Measurements from ENCODE around the gene FMNL3. TPM values are rescaled to one million over a fixed set of nuclear protein-coding genes. Genes with fewer than 3 reads are reported as not detected.

The FMNL3 gene
- total RNA-seq, 1 experiment from 2014 or later, result 12.1 TPM

DNA sequence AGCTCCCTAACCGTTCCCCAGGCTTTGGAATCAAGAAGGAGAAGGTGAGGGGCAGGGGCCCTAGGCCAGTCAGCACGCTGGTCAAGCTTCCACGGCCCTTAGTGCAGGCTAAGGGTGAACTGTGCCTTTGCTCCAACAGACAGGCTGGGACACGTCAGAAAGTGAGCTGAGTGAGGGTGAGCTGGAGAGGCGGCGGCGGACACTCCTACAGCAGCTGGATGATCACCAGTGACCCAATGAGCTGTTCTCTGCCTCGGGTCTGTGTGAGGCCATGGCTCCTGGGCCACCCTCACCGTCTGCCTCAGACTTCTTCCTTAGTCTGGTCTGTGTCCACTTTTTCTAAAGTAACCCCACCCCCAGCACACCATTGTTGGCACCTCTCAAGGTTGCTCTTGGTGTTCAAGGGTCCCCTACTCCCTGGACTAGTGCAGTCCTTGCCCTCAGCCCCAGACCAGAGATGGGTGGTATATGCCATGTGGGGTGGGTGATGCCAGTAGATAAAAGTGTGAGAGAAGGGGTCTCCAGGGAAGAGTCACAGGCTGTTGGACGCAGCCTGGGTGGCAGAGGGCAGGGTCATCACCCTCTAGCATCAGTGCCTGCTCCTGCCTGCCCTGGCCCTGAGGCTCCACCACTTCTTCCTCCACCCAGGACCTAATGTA is 63.1 kb downstream of the FMNL3 start:
- in situ Hi-C loops (cut with HindIII; ENCODE audit: low sequenced_read_pairs), result no loop called here
- DNase-seq (ENCODE audit: low spot score), result no peak

GRCh38 chr12:49643135-49643534 is 64.1 kb downstream of the FMNL3 start:
- in situ Hi-C loops (cut with HindIII; ENCODE audit: low sequenced_read_pairs), result no loop called here
- DNase-seq (ENCODE audit: low spot score), result no peak

GRCh38 chr12:49642370-49642802 is 64.8 kb downstream of the FMNL3 start:
- in situ Hi-C loops (cut with HindIII; ENCODE audit: low sequenced_read_pairs), result no loop called here
- DNase-seq (ENCODE audit: low spot score), result no peak

DNA sequence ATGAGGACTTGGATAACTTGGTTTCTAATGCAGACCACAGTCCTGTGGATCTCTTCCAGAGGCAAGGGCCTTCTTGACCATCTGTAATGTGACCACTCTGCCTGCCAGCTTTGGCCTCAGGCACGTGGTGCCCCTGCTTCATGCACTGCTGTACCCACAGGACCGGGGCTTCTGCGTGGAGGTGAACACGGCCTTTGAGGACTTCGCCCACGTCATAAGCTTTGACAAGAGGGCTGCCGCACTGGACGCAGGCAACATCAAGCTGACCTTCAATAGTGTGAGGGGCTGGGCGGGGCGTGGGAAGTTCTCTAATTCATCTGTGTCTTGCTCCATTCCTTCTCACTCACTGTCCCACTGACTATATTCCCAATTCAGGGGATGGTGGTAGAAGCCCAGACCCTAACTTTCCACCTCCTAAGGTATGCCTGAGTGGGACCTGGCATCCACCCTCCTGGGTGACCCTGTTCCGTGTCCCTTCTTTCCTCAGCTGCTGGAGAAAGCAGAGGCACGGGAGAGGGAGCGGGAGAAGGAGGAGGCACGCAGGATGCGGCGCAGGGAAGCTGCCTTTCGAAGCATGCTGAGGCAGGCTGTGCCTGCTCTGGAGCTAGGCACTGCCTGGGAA is 65.3 kb downstream of the FMNL3 start:
- in situ Hi-C loops (cut with HindIII; ENCODE audit: low sequenced_read_pairs), result no loop called here
- DNase-seq (ENCODE audit: low spot score), result no peak

DNA sequence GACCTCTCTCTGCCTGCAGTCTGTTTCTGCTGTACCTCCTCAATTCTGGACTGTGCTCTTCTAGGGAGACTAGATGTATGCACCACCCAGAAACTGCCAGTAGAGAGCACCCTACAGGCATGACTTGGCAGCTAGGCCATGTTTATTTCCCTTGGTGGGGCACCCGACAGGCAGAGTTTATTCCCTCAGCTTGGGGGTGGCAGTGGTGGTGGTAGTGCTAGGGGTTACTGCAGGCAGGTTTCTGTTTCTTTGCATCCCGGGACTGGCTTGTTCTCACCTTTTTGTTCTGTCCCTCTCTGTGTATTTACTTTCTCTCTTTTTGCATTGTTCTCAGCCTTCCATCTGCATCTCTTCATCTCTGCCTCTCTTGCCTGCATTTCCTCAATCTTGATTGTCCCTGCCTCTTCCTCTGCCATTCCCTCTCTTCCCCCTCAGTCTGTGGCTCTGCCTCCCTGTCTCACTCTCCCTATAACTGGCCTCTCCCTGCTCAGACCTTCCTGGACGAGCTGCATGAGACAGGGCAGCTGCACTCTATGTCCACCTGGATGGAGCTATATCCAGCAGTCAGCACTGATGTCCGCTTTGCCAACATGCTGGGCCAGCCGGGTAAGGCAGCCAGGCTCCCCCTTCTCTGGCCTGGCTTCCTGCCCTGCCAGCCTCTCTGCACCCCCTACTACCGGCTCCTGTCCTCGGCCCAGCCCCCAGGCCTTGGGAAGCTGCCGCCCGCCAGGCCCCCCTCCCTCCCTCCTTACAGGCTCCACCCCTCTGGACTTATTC is 70.0 kb downstream of the FMNL3 start:
- in situ Hi-C loops (cut with HindIII; ENCODE audit: low sequenced_read_pairs), result no loop called here
- peak; percentile 92 for DNase-seq (ENCODE audit: low spot score)

GRCh38 chr12:49636574-49636973 is 70.6 kb downstream of the FMNL3 start:
- in situ Hi-C loops (cut with HindIII; ENCODE audit: low sequenced_read_pairs), result no loop called here
- DNase-seq (ENCODE audit: low spot score), result no peak

DNA sequence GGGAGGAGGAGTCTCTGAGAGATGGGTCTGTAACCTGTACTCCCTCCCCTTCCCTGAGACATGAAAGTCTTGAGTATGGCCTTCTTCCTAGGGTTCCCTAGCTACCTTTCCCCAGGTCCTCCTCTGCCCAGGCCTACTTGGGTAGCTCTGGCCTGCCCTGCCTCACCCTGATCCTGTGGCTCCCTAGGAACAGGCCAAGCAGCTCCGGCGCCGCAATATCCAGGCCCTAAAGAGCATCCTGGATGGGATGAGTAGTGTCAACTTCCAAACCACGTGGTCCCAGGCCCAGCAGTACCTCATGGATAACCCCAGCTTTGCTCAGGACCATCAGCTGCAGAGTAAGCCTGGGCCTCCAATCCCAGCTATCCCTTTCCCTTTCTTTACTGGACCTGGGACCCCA is 71.5 kb downstream of the FMNL3 start:
- in situ Hi-C loops (cut with HindIII; ENCODE audit: low sequenced_read_pairs), result no loop called here
- no peak for DNase-seq (ENCODE audit: low spot score)

DNA sequence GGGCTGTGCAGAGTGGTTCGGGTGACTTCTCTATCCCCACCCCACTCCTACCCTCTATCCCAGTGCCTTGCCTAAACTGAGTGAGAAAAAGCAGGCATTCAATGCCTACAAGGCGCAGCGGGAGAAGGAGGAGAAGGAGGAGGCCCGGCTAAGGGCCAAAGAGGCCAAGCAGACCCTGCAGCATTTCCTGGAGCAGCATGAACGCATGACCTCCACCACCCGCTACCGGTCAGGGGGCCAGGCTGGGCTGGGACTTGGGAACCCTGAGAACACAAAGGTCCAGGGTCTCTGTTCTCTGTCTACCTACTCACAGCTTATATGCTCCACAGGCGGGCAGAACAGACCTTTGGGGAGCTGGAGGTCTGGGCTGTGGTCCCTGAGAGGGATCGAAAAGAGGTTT is 72.2 kb downstream of the FMNL3 start:
- in situ Hi-C loops (cut with HindIII; ENCODE audit: low sequenced_read_pairs), result no loop called here
- DNase-seq (ENCODE audit: low spot score), result no peak

- in situ Hi-C loops (cut with HindIII; ENCODE audit: low sequenced_read_pairs), result no loop called here
- no peak for DNase-seq (ENCODE audit: low spot score)
Observed at GRCh38 chr12:49633703-49634345, 73.4 kb downstream of the FMNL3 start.

GRCh38 chr12:49632986-49633702 is 74.1 kb downstream of the FMNL3 start:
- DNase-seq (ENCODE audit: low spot score), result no peak
- in situ Hi-C loops (cut with HindIII; ENCODE audit: low sequenced_read_pairs), result no loop called here

DNA sequence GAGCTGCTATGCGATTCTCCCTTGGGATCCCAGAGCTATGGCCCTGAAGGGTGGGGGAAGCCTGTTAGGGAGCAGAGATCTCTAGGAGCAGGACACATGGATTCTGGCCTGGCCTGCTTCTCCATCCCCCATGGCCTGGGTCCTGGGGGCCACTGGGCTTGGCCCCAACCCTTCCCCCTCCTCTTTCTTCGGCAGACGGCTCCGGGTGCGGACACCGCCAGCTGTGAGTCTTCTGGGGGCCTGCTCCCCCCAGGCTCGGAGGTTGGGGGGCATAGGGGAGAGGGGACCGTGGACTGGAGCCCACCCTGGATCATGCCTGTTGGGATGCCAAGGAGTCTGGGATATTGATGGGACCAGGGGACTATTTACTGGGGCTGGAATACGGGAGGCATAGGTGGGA is 74.8 kb downstream of the FMNL3 start:
- DNase-seq (ENCODE audit: low spot score), result no peak
- in situ Hi-C loops (cut with HindIII; ENCODE audit: low sequenced_read_pairs), result no loop called here

DNA sequence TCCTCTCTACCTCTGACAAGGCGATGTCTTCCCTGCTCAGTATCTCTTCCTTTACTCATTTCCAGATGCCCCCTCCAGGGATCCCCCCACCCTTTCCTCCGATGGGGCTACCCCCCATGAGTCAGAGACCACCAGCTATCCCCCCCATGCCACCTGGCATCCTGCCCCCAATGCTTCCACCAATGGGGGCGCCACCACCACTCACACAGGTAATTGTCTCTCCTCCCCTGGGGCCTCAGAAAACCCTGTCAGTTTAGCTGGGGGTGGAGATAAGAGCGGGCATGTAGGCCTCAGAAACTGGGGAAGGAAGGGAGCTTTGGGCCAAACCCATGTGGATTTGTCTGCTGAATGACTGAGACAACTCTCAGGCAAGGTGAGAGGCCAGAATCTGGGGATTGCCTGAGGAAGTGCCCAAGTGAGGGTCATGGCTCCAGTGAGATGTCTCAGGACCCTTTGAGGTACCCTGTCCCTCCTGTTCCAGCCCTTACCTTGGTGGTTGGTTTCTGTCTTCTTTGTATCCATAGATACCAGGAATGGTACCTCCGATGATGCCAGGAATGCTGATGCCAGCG is 75.8 kb downstream of the FMNL3 start:
- in situ Hi-C loops (cut with HindIII; ENCODE audit: low sequenced_read_pairs), result no loop called here
- no peak for DNase-seq (ENCODE audit: low spot score)

- in situ Hi-C loops (cut with HindIII; ENCODE audit: low sequenced_read_pairs), result loop anchor here (10.0 kb wide), 1 partner anchor 87 kb away; no protein-coding TSS in a partner anchor
- DNase-seq (ENCODE audit: low spot score), result no peak
Observed at GRCh38 chr12:49627752-49628360, 79.3 kb downstream of the FMNL3 start.

DNA sequence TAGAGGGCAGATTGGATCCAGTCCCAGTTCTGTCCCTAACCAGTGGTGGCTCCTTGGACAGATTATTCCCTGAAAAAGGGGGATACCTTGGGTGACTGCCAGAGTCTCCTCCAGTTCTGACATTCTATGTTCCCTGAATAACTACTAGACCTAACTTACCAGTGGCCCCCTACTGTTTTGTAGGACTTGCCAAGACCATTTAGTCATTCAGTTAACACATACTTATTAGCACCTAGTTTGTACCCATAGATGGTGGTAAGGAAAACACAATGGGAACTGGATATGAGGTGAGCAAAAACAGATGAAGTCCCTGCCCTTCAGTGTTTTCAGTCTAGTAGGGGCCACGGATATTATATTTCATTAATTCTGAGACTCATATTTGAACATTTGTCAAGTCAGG is 80.4 kb downstream of the FMNL3 start:
- in situ Hi-C loops (cut with HindIII; ENCODE audit: low sequenced_read_pairs), result loop anchor here (10.0 kb wide), 1 partner anchor 88 kb away; no protein-coding TSS in a partner anchor
- DNase-seq (ENCODE audit: low spot score), result no peak

GRCh38 chr12:49626169-49626835 is 80.9 kb downstream of the FMNL3 start:
- no peak for DNase-seq (ENCODE audit: low spot score)
- in situ Hi-C loops (cut with HindIII; ENCODE audit: low sequenced_read_pairs), result loop anchor here (10.0 kb wide), 1 partner anchor 88 kb away; no protein-coding TSS in a partner anchor

GRCh38 chr12:49624921-49625577 is 82.2 kb downstream of the FMNL3 start:
- peak; percentile 29 for DNase-seq (ENCODE audit: low spot score)
- in situ Hi-C loops (cut with HindIII; ENCODE audit: low sequenced_read_pairs), result loop anchor here (10.0 kb wide), 1 partner anchor 90 kb away; no protein-coding TSS in a partner anchor

Data from G401 (cell line).